ENCODE data around the gene ZNF211. TPM values are rescaled to one million over a fixed set of nuclear protein-coding genes. Genes with fewer than 3 reads are reported as not detected.

Gene ZNF211
- total RNA-seq, 6 experiments from 2014 or later, result 1.7 to 5.4 (median 3.9) TPM

GRCh38 chr19:57686727-57687126 lies 53.8 kb downstream of the ZNF211 start:
- Histone ChIP-seq H3K4me1 (peaks cover 0 to 9% (median 2%) of the 10 kb centered on the region in 4 donors), H3K27ac (no peak overlapping the region), H3K9me3 (peaks cover 9 to 53% (median 29%) of the 10 kb centered on the region in 4 donors), H3K27me3 (no peaks in the 10 kb centered on the region), H3K4me3 (no peak overlapping the region), H3K36me3 (peaks cover 0 to 16% (median 3%) of the 10 kb centered on the region in 4 donors)
- ATAC-seq (no peak), DNase-seq (no peak)
- TF ChIP-seq POLR2A (IDR thresholded peaks at IDR 0.05), result no peak
- TF ChIP-seq CTCF (IDR thresholded peaks at IDR 0.05), result no peak
- intact Hi-C loops (cut with DNase I), result no loop called here
- 100% methylated on average over 2 of the region's 3 CpGs for WGBS (ENCODE audit: insufficient coverage, low coverage, low lambda C conversion rate, missing lambda C conversion rate)

GRCh38 chr19:57687363-57688010 lies 54.5 kb downstream of the ZNF211 start:
- Histone ChIP-seq H3K36me3 (peaks cover 0 to 16% (median 3%) of the 10 kb centered on the region in 4 donors), H3K27me3 (no peaks in the 10 kb centered on the region), H3K4me1 (peaks cover 0 to 6% (median 1%) of the 10 kb centered on the region in 4 donors), H3K4me3 (no peak overlapping the region), H3K27ac (no peak overlapping the region), H3K9me3 (peaks cover 9 to 61% (median 30%) of the 10 kb centered on the region in 4 donors)
- WGBS (ENCODE audit: insufficient coverage, low coverage, low lambda C conversion rate, missing lambda C conversion rate), result 94% methylated on average over 10 of the region's 12 CpGs
- DNase-seq, result no peak
- TF ChIP-seq CTCF (IDR thresholded peaks at IDR 0.05) (no peak), POLR2A (IDR thresholded peaks at IDR 0.05) (no peak)
- no peak for ATAC-seq
- intact Hi-C loops (cut with DNase I), result no loop called here

GRCh38 chr19:57688011-57688763 lies 55.2 kb downstream of the ZNF211 start:
- ATAC-seq (no peak), DNase-seq (no peak)
- peaks cover 0 to 16% (median 3%) of the 10 kb centered on the region in 4 donors for H3K36me3 ChIP-seq
- peaks cover 9 to 65% (median 32%) of the 10 kb centered on the region in 4 donors for H3K9me3 ChIP-seq
- H3K27ac ChIP-seq, result no peak overlapping the region
- TF ChIP-seq CTCF (IDR thresholded peaks at IDR 0.05) (no peak), POLR2A (IDR thresholded peaks at IDR 0.05) (no peak)
- no peaks in the 10 kb centered on the region for H3K4me1 ChIP-seq
- H3K4me3 ChIP-seq, result no peak overlapping the region
- intact Hi-C loops (cut with DNase I), result no loop called here
- 100% methylated on average over 5 of the region's 6 CpGs for WGBS (ENCODE audit: insufficient coverage, low coverage, low lambda C conversion rate, missing lambda C conversion rate)
- no peaks in the 10 kb centered on the region for H3K27me3 ChIP-seq

GRCh38 chr19:57689750-57690149 lies 56.8 kb downstream of the ZNF211 start:
- H3K9me3 ChIP-seq, result peaks cover 9 to 59% (median 32%) of the 10 kb centered on the region in 4 donors
- 94% methylated on average over 3 of the region's 3 CpGs for WGBS (ENCODE audit: insufficient coverage, low coverage, low lambda C conversion rate, missing lambda C conversion rate)
- TF ChIP-seq POLR2A (IDR thresholded peaks at IDR 0.05) (no peak), CTCF (IDR thresholded peaks at IDR 0.05) (no peak)

More at GRCh38 chr19:57689750-57690149, 56.8 kb downstream of the ZNF211 start:
- H3K27me3 ChIP-seq, result no peaks in the 10 kb centered on the region
- ATAC-seq (no peak), DNase-seq (no peak)
- intact Hi-C loops (cut with DNase I), result no loop called here
- H3K4me1 ChIP-seq, result no peaks in the 10 kb centered on the region
- no peak overlapping the region for H3K27ac ChIP-seq
- peaks cover 0 to 16% (median 3%) of the 10 kb centered on the region in 4 donors for H3K36me3 ChIP-seq
- no peak overlapping the region for H3K4me3 ChIP-seq

Other genes with a start within 250 kb of the ZNF211 start
- gene ZNF548, start 243.3 kb upstream of the ZNF211 start, total RNA-seq, result 1 to 10 TPM; 2.3 to 7.0 (median 4.8) TPM
- gene ZNF17, start 222.0 kb upstream of the ZNF211 start, total RNA-seq, result 1 to 10 TPM; 1.8 to 4.6 (median 3.4) TPM
- gene ZNF749, start 197.8 kb upstream of the ZNF211 start, total RNA-seq, result 1 to 10 TPM; 2.2 to 6.0 (median 3.8) TPM
- gene VN1R1, start 176.0 kb upstream of the ZNF211 start, total RNA-seq, result under 1 TPM; 0.11 to 0.48 (median 0.19) TPM
- 1 to 10 TPM; 1.7 to 4.8 (median 2.6) TPM for gene ZNF772, start 155.6 kb upstream of the ZNF211 start, total RNA-seq
- gene ZNF419, start 145.4 kb upstream of the ZNF211 start, total RNA-seq, result 1 to 10 TPM; 2.4 to 4.7 (median 3.4) TPM
- gene ZNF773, start 133.2 kb upstream of the ZNF211 start, total RNA-seq, result 1 to 10 TPM; 1.3 to 4.1 (median 2.2) TPM
- gene ZNF549, start 105.8 kb upstream of the ZNF211 start, total RNA-seq, result 1 to 10 TPM in 2 of 6 experiments, under 1 TPM in 4; 0.61 to 1.8 (median 0.90) TPM
- 1 to 10 TPM in 5 of 6 experiments, under 1 TPM in 1; 0.92 to 6.9 (median 2.5) TPM for gene ZNF550, start 73.3 kb upstream of the ZNF211 start, total RNA-seq
- gene ZNF416, start 54.3 kb upstream of the ZNF211 start, total RNA-seq, result 1 to 10 TPM in 4 of 6 experiments, under 1 TPM in 2; 0.43 to 1.8 (median 1.2) TPM
- 1 to 10 TPM in 1 of 6 experiments, under 1 TPM in 5; 0.31 to 4.2 (median 0.39) TPM for gene ZIK1, start 49.0 kb upstream of the ZNF211 start, total RNA-seq
- gene ZNF530, start 33.3 kb upstream of the ZNF211 start, total RNA-seq, result 1 to 10 TPM in 1 of 6 experiments, under 1 TPM in 5; 0.25 to 1.2 (median 0.49) TPM
- gene ZNF134, start 18.9 kb upstream of the ZNF211 start, total RNA-seq, result 1 to 10 TPM; 3.6 to 8.9 (median 5.0) TPM
- not detected for gene ZSCAN4, start 35.8 kb downstream of the ZNF211 start, total RNA-seq
- gene ZNF551, start 48.8 kb downstream of the ZNF211 start, total RNA-seq, result 1 to 10 TPM in 4 of 6 experiments, under 1 TPM in 2; 0.77 to 2.2 (median 1.4) TPM
- gene ZNF154, start 76.0 kb downstream of the ZNF211 start, total RNA-seq, result 1 to 10 TPM in 1 of 6 experiments, under 1 TPM in 5; 0.31 to 1.2 (median 0.60) TPM
- gene ZNF671, start 94.5 kb downstream of the ZNF211 start, total RNA-seq, result 1 to 10 TPM; 1.1 to 2.5 (median 1.9) TPM
- gene ZNF776, start 113.6 kb downstream of the ZNF211 start, total RNA-seq, result 10 to 100 TPM in 1 of 6 experiments, 1 to 10 TPM in 5; 3.7 to 11.6 (median 5.7) TPM
- gene ZNF586, start 136.5 kb downstream of the ZNF211 start, total RNA-seq, result 1 to 10 TPM; 4.0 to 8.4 (median 5.9) TPM
- gene ZNF552, start 181.7 kb downstream of the ZNF211 start, total RNA-seq, result 1 to 10 TPM; 2.6 to 9.0 (median 4.9) TPM
- gene ZNF587B, start 197.1 kb downstream of the ZNF211 start, total RNA-seq, result 10 to 100 TPM in 3 of 6 experiments, 1 to 10 TPM in 3; 7.2 to 13.1 (median 10.4) TPM
- 10 to 100 TPM in 5 of 6 experiments, 1 to 10 TPM in 1; 5.2 to 20.2 (median 12.6) TPM for gene ZNF587, start 216.7 kb downstream of the ZNF211 start, total RNA-seq